ENCODE measurements around the gene CCDC68.

The CCDC68 gene

GRCh38 chr18:54918060-54918459, 41.2 kb downstream of the CCDC68 start:
- no peak for DNase-seq (ENCODE audit: low read depth)

GRCh38 chr18:54916507-54916906, 42.8 kb downstream of the CCDC68 start:
- no peak for DNase-seq (ENCODE audit: low read depth)

- DNase-seq (ENCODE audit: low read depth): no peak
These were observed 44.4 kb downstream of the CCDC68 start for GRCh38 chr18:54914816-54915215.

GRCh38 chr18:54911551-54911950, 47.7 kb downstream of the CCDC68 start:
- DNase-seq (ENCODE audit: low read depth): no peak

- no peak for DNase-seq (ENCODE audit: low read depth)
These were observed 48.9 kb downstream of the CCDC68 start for GRCh38 chr18:54910161-54910919.

- no peak for DNase-seq (ENCODE audit: low read depth)
These were observed 49.7 kb downstream of the CCDC68 start for GRCh38 chr18:54909538-54909937.

GRCh38 chr18:54906331-54907185, 52.7 kb downstream of the CCDC68 start:
- DNase-seq (ENCODE audit: low read depth): no peak

GRCh38 chr18:54905629-54906028, 53.6 kb downstream of the CCDC68 start:
- DNase-seq (ENCODE audit: low read depth): no peak

- no peak for DNase-seq (ENCODE audit: low read depth)
These were observed 54.7 kb downstream of the CCDC68 start for GRCh38 chr18:54904581-54904980.

- DNase-seq (ENCODE audit: low read depth): no peak
These were observed 59.0 kb downstream of the CCDC68 start for GRCh38 chr18:54900290-54900689.

GRCh38 chr18:54899500-54899899, 59.8 kb downstream of the CCDC68 start:
- DNase-seq (ENCODE audit: low read depth): no peak

GRCh38 chr18:54888933-54889332, 70.3 kb downstream of the CCDC68 start:
- DNase-seq (ENCODE audit: low read depth): no peak

- no peak for DNase-seq (ENCODE audit: low read depth)
These were observed 70.9 kb downstream of the CCDC68 start for GRCh38 chr18:54888378-54888777.

- no peak for DNase-seq (ENCODE audit: low read depth)
These were observed 75.3 kb downstream of the CCDC68 start for GRCh38 chr18:54883816-54884604.

GRCh38 chr18:54882318-54882717, 76.9 kb downstream of the CCDC68 start:
- DNase-seq (ENCODE audit: low read depth): no peak

GRCh38 chr18:54881229-54881768, 78.0 kb downstream of the CCDC68 start:
- no peak for DNase-seq (ENCODE audit: low read depth)

GRCh38 chr18:54880395-54881105, 78.7 kb downstream of the CCDC68 start:
- DNase-seq (ENCODE audit: low read depth): no peak

- no peak for DNase-seq (ENCODE audit: low read depth)
These were observed 79.6 kb downstream of the CCDC68 start for GRCh38 chr18:54879691-54880090.

GRCh38 chr18:54878659-54879358, 80.5 kb downstream of the CCDC68 start:
- DNase-seq (ENCODE audit: low read depth): no peak

- no peak for DNase-seq (ENCODE audit: low read depth)
These were observed 81.1 kb downstream of the CCDC68 start for GRCh38 chr18:54878159-54878622.

GRCh38 chr18:54877076-54877475, 82.2 kb downstream of the CCDC68 start:
- no peak for DNase-seq (ENCODE audit: low read depth)

All from stimulated activated CD8-positive, alpha-beta memory T cell treated with anti-CD3 and anti-CD28 coated beads, Interleukin-12 subunit alpha, Interleukin-12 subunit beta, amount 100 ng/mL, for 1 hour (primary cell).